Keratinocyte (primary cell): ENCODE measurements around the gene SYK. TPM values are rescaled to one million over a fixed set of nuclear protein-coding genes. Genes with fewer than 3 reads are reported as not detected.

ENCODE experiments used
- DNase-seq: peaks from one replicate; pipeline ENCODE4 v3.0.0-alpha.2; 2011; ENCODE audit warnings: low read depth, missing footprints, low spot score
- FAIRE-seq: peaks from 2 replicates; lab custom pipeline; 2011; peaks lifted over from hg19 to GRCh38; lab: Jason Lieb, UNC
- H2AFZ ChIP-seq: 2 replicates; pipeline ENCODE4 v1.6.0; 2012; ENCODE audit warnings: low read length, control low read depth, inconsistent platforms; ENCODE audit not compliant: control insufficient read depth
- H3K27ac ChIP-seq: 2 replicates; pipeline ENCODE4 v1.5.1; 2011; ENCODE audit warnings: low read length; ENCODE audit not compliant: control insufficient read depth, insufficient read depth
- H3K27me3 ChIP-seq: 3 replicates; pipeline ENCODE4 v1.6.0; 2011; ENCODE audit warnings: low read length; ENCODE audit not compliant: control insufficient read depth, insufficient read depth; ENCODE audit errors: extremely low read depth
- H3K36me3 ChIP-seq, 2 experiments: 2 replicates in 1 of 2; 3 replicates in 1 of 2; pipeline ENCODE4 v1.5.1; 2011; ENCODE audit warnings: low read length in 2 of 2, mild to moderate bottlenecking in 1 of 2; ENCODE audit not compliant: control insufficient read depth in 2 of 2, insufficient read depth in 2 of 2; ENCODE audit errors: extremely low read depth in 1 of 2
- H3K4me1 ChIP-seq: 3 replicates; pipeline ENCODE4 v1.5.1; 2011; ENCODE audit warnings: low read length; ENCODE audit not compliant: control insufficient read depth, insufficient read depth; ENCODE audit errors: extremely low read depth
- H3K4me2 ChIP-seq: 3 replicates; pipeline ENCODE4 v1.6.0; 2011; ENCODE audit warnings: low read depth, low read length; ENCODE audit not compliant: control insufficient read depth, insufficient read depth; ENCODE audit errors: extremely low read depth
- H3K4me3 ChIP-seq, 3 experiments: fragments of 200-600 bp in 1 of 3; sonication (generic) in 1 of 3; 2 replicates in 2 of 3; 3 replicates in 1 of 3; pipeline ENCODE4 v1.5.1; 2011 to 2016; ENCODE audit warnings: low read length in 3 of 3, mild to moderate bottlenecking in 3 of 3, control low read depth in 2 of 3, inconsistent platforms in 1 of 3, low read depth in 1 of 3, mixed read lengths in 1 of 3, mixed run types in 1 of 3, moderate library complexity in 1 of 3; ENCODE audit not compliant: control insufficient read depth in 2 of 3, insufficient read depth in 2 of 3; ENCODE audit errors: extremely low read depth in 1 of 3
- H3K79me2 ChIP-seq: 2 replicates; pipeline ENCODE4 v1.6.0; 2012; ENCODE audit warnings: low read length; ENCODE audit not compliant: control insufficient read depth, insufficient read depth
- H3K9ac ChIP-seq: 3 replicates; pipeline ENCODE4 v1.6.0; 2011; ENCODE audit warnings: low read length; ENCODE audit not compliant: control insufficient read depth, insufficient read depth; ENCODE audit errors: extremely low read depth
- H3K9me1 ChIP-seq: 3 replicates; pipeline ENCODE4 v1.6.0; 2011; ENCODE audit warnings: low read length; ENCODE audit not compliant: control insufficient read depth, insufficient read depth; ENCODE audit errors: extremely low read depth
- H3K9me3 ChIP-seq: 2 replicates; pipeline ENCODE4 v1.5.1; 2012; ENCODE audit warnings: low read depth, low read length; ENCODE audit not compliant: control insufficient read depth
- H4K20me1 ChIP-seq: 3 replicates; pipeline ENCODE4 v1.6.0; 2011; ENCODE audit warnings: low read length; ENCODE audit not compliant: control insufficient read depth, insufficient read depth; ENCODE audit errors: extremely low read depth
- EZH2 ChIP-seq: IDR thresholded peaks from one replicate; pipeline ENCODE4 v1.6.1; 2012; ENCODE audit warnings: inconsistent platforms, mild to moderate bottlenecking, low read length, moderate library complexity
- dilution Hi-C: fragments of 300-500 bp; cut with MboI; formaldehyde crosslinking; loops from one replicate; pipeline ENCODE4 v1.7.0; 2020; ENCODE audit warnings: low sequenced_read_pairs; ENCODE audit not compliant: extremely low pct_ligation_motif_present
- polyA plus RNA-seq, 5 experiments: library from polyadenylated mRNA; depleted of rRNA in 3 of 5; stranded (reverse) in 3 of 5; stranded (forward) in 1 of 5; unstranded in 1 of 5; fragments of >200 nt; gene quantifications; 1 replicate in 1 of 5; 2 replicates in 3 of 5; 3 replicates in 1 of 5; pipeline versions ENCODE4 v1.2.1 to v1.2.3, GENCODE V29; 2011 to 2012; ENCODE audit warnings: missing spikeins in 2 of 5, low read depth in 1 of 5, low replicate concordance in 1 of 5
- TF ChIP-seq, protein P1 (sequence below), 3 experiments: IDR thresholded peaks in 1 of 3; conservative IDR thresholded peaks in 1 of 3; optimal IDR thresholded peaks in 1 of 3; 2 replicates in 2 of 3; 3 replicates in 1 of 3; pipeline versions ENCODE3 to v1.5.1; 2011; ENCODE audit warnings: low read length in 3 of 3, mild to moderate bottlenecking in 3 of 3, moderate library complexity in 2 of 3, control low read depth in 1 of 3, inconsistent platforms in 1 of 3; ENCODE audit not compliant: insufficient read depth in 2 of 3; ENCODE audit errors: extremely low read depth in 1 of 3

SYK gene
- polyA plus RNA-seq, 1 donor (not counting 4 experiments of a cell fraction or from before 2014, with no cell fraction given): 2.0 TPM

- Histone ChIP-seq H3K27ac (no peak overlapping the region), H3K9ac (no peak overlapping the region), H3K9me1 (no peaks in the 10 kb centered on the region), H3K4me1 (peaks cover 3% of the 10 kb centered on the region), H3K9me3 (no peaks in the 10 kb centered on the region), H4K20me1 (no peaks in the 10 kb centered on the region), H3K79me2 (no peaks in the 10 kb centered on the region), H2AFZ (no peak overlapping the region), H3K36me3 (no peaks in the 10 kb centered on the region), H3K27me3 (no peaks in the 10 kb centered on the region), H3K4me2 (no peak overlapping the region), H3K4me3 (no peak overlapping the region)
- TF ChIP-seq, protein P1, sequence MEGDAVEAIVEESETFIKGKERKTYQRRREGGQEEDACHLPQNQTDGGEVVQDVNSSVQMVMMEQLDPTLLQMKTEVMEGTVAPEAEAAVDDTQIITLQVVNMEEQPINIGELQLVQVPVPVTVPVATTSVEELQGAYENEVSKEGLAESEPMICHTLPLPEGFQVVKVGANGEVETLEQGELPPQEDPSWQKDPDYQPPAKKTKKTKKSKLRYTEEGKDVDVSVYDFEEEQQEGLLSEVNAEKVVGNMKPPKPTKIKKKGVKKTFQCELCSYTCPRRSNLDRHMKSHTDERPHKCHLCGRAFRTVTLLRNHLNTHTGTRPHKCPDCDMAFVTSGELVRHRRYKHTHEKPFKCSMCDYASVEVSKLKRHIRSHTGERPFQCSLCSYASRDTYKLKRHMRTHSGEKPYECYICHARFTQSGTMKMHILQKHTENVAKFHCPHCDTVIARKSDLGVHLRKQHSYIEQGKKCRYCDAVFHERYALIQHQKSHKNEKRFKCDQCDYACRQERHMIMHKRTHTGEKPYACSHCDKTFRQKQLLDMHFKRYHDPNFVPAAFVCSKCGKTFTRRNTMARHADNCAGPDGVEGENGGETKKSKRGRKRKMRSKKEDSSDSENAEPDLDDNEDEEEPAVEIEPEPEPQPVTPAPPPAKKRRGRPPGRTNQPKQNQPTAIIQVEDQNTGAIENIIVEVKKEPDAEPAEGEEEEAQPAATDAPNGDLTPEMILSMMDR (optimal IDR thresholded peaks at IDR 0.05 in 1 of 3, IDR thresholded peaks at IDR 0.05 in 1 of 3, conservative IDR thresholded peaks at IDR 0.05 in 1 of 3; ENCODE audit: extremely low read depth in 1 of 3, insufficient read depth in 2 of 3, low read length in 3 of 3): no peak
- TF ChIP-seq EZH2: no peak
- no peak for DNase-seq
- peak; percentile 55 for FAIRE-seq
- dilution Hi-C loops: no loop called here
Observed at GRCh38 chr9:90821697-90822096, 20.1 kb downstream of the SYK start.

GRCh38 chr9:90822866-90823265 is 21.2 kb downstream of the SYK start:
- TF ChIP-seq, protein P1 (optimal IDR thresholded peaks at IDR 0.05 in 1 of 3, IDR thresholded peaks at IDR 0.05 in 1 of 3, conservative IDR thresholded peaks at IDR 0.05 in 1 of 3; ENCODE audit: extremely low read depth in 1 of 3, insufficient read depth in 2 of 3, low read length in 3 of 3): no peak
- Histone ChIP-seq H3K4me2 (no peak overlapping the region), H2AFZ (no peak overlapping the region), H3K27ac (no peak overlapping the region), H3K9ac (no peak overlapping the region), H3K4me1 (peaks cover 3% of the 10 kb centered on the region), H3K9me1 (no peaks in the 10 kb centered on the region), H3K79me2 (no peaks in the 10 kb centered on the region), H3K27me3 (no peaks in the 10 kb centered on the region), H3K36me3 (no peaks in the 10 kb centered on the region), H4K20me1 (no peaks in the 10 kb centered on the region), H3K4me3 (no peak overlapping the region), H3K9me3 (no peaks in the 10 kb centered on the region)
- dilution Hi-C loops: no loop called here
- no peak for DNase-seq
- FAIRE-seq: no peak
